GM12878 (cell line): ENCODE results near the gene C1QTNF9. TPM values are rescaled to one million over a fixed set of nuclear protein-coding genes. Genes with fewer than 3 reads are reported as not detected.

Experiments used
- ATAC-seq: fragments of 200-7000 bp; cut with Tn5 transposase; 3 replicates; pipeline ENCODE4 v1.9.1; 2020; ENCODE audit warnings: mild to moderate bottlenecking, moderate library complexity
- BruUV-seq: library from RNA; stranded (reverse); fragments of 400-500 nt; replicated peaks from 2 replicates; lab custom pipeline; 2021; lab: Mats Ljungman, UMichigan
- CTCF ChIA-PET: fragments of 300-600 bp; sonication (Branson Sonifier 250); formaldehyde crosslinking; extraction: SDS; loops from one replicate; lab custom pipeline; 2021; ENCODE audit warnings: inconsistent platforms; lab: Yijun Ruan, JAX
- POLR2A ChIA-PET: fragments of 350-600 bp; formaldehyde crosslinking; extraction: SDS; loops from one replicate; lab custom pipeline; 2021; ENCODE audit warnings: inconsistent platforms; lab: Charles Lee
- RAD21 ChIA-PET: fragments of 300-600 bp; sonication (Branson Sonifier 250); formaldehyde crosslinking; loops from one replicate; lab custom pipeline; 2023; ENCODE audit warnings: antibody characterized with exemption; ENCODE audit not compliant: unreplicated experiment; lab: Charles Lee
- SMC1A ChIA-PET: fragments of 300-600 bp; sonication (Branson Sonifier 250); formaldehyde crosslinking; loops from one replicate; lab custom pipeline; 2023; ENCODE audit not compliant: unreplicated experiment, uncharacterized antibody; lab: Charles Lee
- DNase-seq: peaks from one replicate; pipeline ENCODE4 v3.0.0-alpha.2; 2011; ENCODE audit warnings: low read depth, low spot score
- FAIRE-seq: peaks from 3 replicates; lab custom pipeline; 2011; peaks lifted over from hg19 to GRCh38; lab: Jason Lieb, UNC
- H2AFZ ChIP-seq: 2 replicates; pipeline ENCODE4 v1.6.0; 2011; ENCODE audit warnings: low read depth, low read length, control low read depth; ENCODE audit not compliant: control insufficient read depth
- H3K27ac ChIP-seq: 2 replicates; pipeline ENCODE4 v1.5.1; 2011; ENCODE audit warnings: control low read depth; ENCODE audit not compliant: control insufficient read depth, insufficient read depth
- H3K27me3 ChIP-seq, 2 experiments: replicated peaks in 1 of 2; 2 replicates each; pipeline versions ENCODE4 v1.6.0 to v1.6.1; 2011; ENCODE audit warnings: low read length in 1 of 2; ENCODE audit not compliant: control insufficient read depth in 2 of 2, insufficient read depth in 2 of 2
- H3K36me3 ChIP-seq, 2 experiments: 2 replicates each; pipeline ENCODE4 v1.5.1; 2011; ENCODE audit warnings: low read length in 1 of 2; ENCODE audit not compliant: control insufficient read depth in 2 of 2, insufficient read depth in 2 of 2
- H3K4me1 ChIP-seq: 2 replicates; pipeline ENCODE4 v1.6.1; 2011; ENCODE audit warnings: mild to moderate bottlenecking, low read length, moderate library complexity, mixed read lengths; ENCODE audit not compliant: control insufficient read depth, insufficient read depth
- H3K4me2 ChIP-seq: 2 replicates; pipeline ENCODE4 v1.6.0; 2011; ENCODE audit warnings: control low read depth; ENCODE audit not compliant: control insufficient read depth, insufficient read depth
- H3K4me3 ChIP-seq: fragments of 200-600 bp; sonication (generic); 2 replicates; pipeline ENCODE4 v1.5.1; 2016
- H3K79me2 ChIP-seq: 2 replicates; pipeline ENCODE4 v1.6.0; 2011; ENCODE audit warnings: low read length; ENCODE audit not compliant: control insufficient read depth, insufficient read depth
- H3K9ac ChIP-seq: 2 replicates; pipeline ENCODE4 v1.8.0; 2011; ENCODE audit warnings: low read length, control low read depth, mixed read lengths; ENCODE audit not compliant: control insufficient read depth, insufficient read depth
- H3K9me3 ChIP-seq: replicated peaks from 3 replicates; pipeline ENCODE4 v1.5.1; 2011; ENCODE audit warnings: mild to moderate bottlenecking, low read length; ENCODE audit not compliant: control insufficient read depth, insufficient read depth
- H4K20me1 ChIP-seq: 2 replicates; pipeline ENCODE4 v1.6.0; 2011; ENCODE audit not compliant: control insufficient read depth, insufficient read depth
- CBFB ChIP-seq: IDR thresholded peaks from 2 replicates; pipeline ENCODE4 v1.6.1; 2016; ENCODE audit warnings: antibody characterized with exemption, low read depth
- GABPA ChIP-seq: IDR thresholded peaks from 2 replicates; pipeline ENCODE4 v1.6.1; 2014; ENCODE audit warnings: antibody characterized with exemption, low read depth, mild to moderate bottlenecking, inconsistent platforms
- JUND ChIP-seq: IDR thresholded peaks from 2 replicates; pipeline ENCODE4 v1.6.1; 2012; ENCODE audit warnings: low read depth, mild to moderate bottlenecking, low read length, improper control_type of control experiment, moderate library complexity
- KLF5 ChIP-seq: fragments of 450-650 bp; IDR thresholded peaks from 2 replicates; pipeline ENCODE4 v1.6.1; 2014; ENCODE audit warnings: mild to moderate bottlenecking; ENCODE audit not compliant: partially characterized antibody
- MEF2B ChIP-seq: fragments of 450-650 bp; IDR thresholded peaks from 2 replicates; pipeline ENCODE4 v1.6.1; 2018; ENCODE audit warnings: mild to moderate bottlenecking, moderate library complexity; ENCODE audit not compliant: partially characterized antibody, poor library complexity, severe bottlenecking
- MTA3 ChIP-seq: IDR thresholded peaks from 2 replicates; pipeline ENCODE4 v1.6.1; 2012; ENCODE audit warnings: low read length, inconsistent platforms, borderline replicate concordance
- MYB ChIP-seq: fragments of 150-350 bp; IDR thresholded peaks from 2 replicates; pipeline ENCODE4 v1.6.1; 2014; ENCODE audit warnings: mild to moderate bottlenecking, low read depth, low read length, borderline replicate concordance
- NBN ChIP-seq: fragments of 450-650 bp; IDR thresholded peaks from 2 replicates; pipeline ENCODE4 v1.6.1; 2016
- PBX3 ChIP-seq: IDR thresholded peaks from 2 replicates; pipeline ENCODE4 v1.6.1; 2011; ENCODE audit warnings: mild to moderate bottlenecking, low read depth, low read length, moderate library complexity; ENCODE audit not compliant: insufficient replicate concordance
- RFX5 ChIP-seq: IDR thresholded peaks from 2 replicates; pipeline ENCODE4 v1.6.1; 2011; ENCODE audit warnings: low read depth, low read length, improper control_type of control experiment
- SP1 ChIP-seq: IDR thresholded peaks from one replicate; pipeline ENCODE4 v1.6.1; 2011; ENCODE audit warnings: low read depth, low read length
- SREBF1 ChIP-seq: IDR thresholded peaks from 2 replicates; pipeline ENCODE4 v1.6.1; 2012; ENCODE audit warnings: mild to moderate bottlenecking, low read length
- SUPT20H ChIP-seq: IDR thresholded peaks from 2 replicates; pipeline ENCODE4 v1.6.1; 2011; ENCODE audit warnings: low read depth, mild to moderate bottlenecking, low read length, moderate library complexity, borderline replicate concordance; ENCODE audit not compliant: control insufficient read depth
- WGBS: methylation state at CpG from one replicate; pipeline ENCODE4 v1.1.6; 2016; ENCODE audit warnings: low lambda C conversion rate; ENCODE audit not compliant: insufficient replicate concordance, insufficient coverage; ENCODE audit errors: missing lambda C conversion rate; 5-methylcytosine and 5-hydroxymethylcytosine counted together
- in situ Hi-C: fragments of 300-500 bp; cut with MboI; formaldehyde crosslinking; loops from 9 replicates; pipeline ENCODE4 v1.14.3; 2018; ENCODE audit warnings: mixed read lengths
- intact Hi-C: fragments of 100-400 bp; cut with micrococcal nuclease; formaldehyde crosslinking; loops from one replicate; pipeline ENCODE4 v1.14.2; 2022; ENCODE audit not compliant: unreplicated experiment
- polyA plus RNA-seq, 11 experiments: library from polyadenylated mRNA; depleted of rRNA in 4 of 11; unstranded in 6 of 11; stranded (reverse) in 5 of 11; fragments of >200 nt; fragmentation: Nextera tagmentation in 4 of 11; fragmentation: Illumina TruSeq in 1 of 11; extraction: Ambion mirVana in 4 of 11; extraction: Trizol in 1 of 11; gene quantifications; 1 replicate in 1 of 11; 2 replicates in 10 of 11; pipeline versions ENCODE4 v1.2.1 to v1.2.3, GENCODE V29; 2011 to 2016; ENCODE audit warnings: inconsistent platforms in 2 of 11, missing spikeins in 2 of 11, low read depth in 1 of 11
- total RNA-seq, 4 experiments: library from RNA; depleted of rRNA in 3 of 4; stranded (reverse); fragments of >200 nt in 3 of 4; fragmentation: Illumina TruSeq in 1 of 4; extraction: Trizol in 1 of 4; gene quantifications; 2 replicates each; pipeline versions ENCODE4 v1.2.1 to v1.2.3, GENCODE V29; 2013 to 2021
- TF ChIP-seq, protein P1 (sequence below): fragments of 450-650 bp; IDR thresholded peaks from 2 replicates; pipeline ENCODE4 v1.6.1; 2018; ENCODE audit warnings: borderline replicate concordance, mild to moderate bottlenecking; ENCODE audit not compliant: partially characterized antibody
- TF ChIP-seq, protein P2 (sequence below): fragments of 450-650 bp; IDR thresholded peaks from 2 replicates; pipeline ENCODE4 v1.6.1; 2016; ENCODE audit warnings: mild to moderate bottlenecking

C1QTNF9 gene
- total and polyA plus RNA-seq, 10 of the 15 experiments (the other 5 are each of a cell fraction or from before 2014, with no cell fraction given) = not detected

- POLR2A ChIA-PET = interaction anchor here (1.8 kb wide), 1 partner anchor 17 kb away, joined by 7 read pairs; no protein-coding TSS in a partner anchor
- RAD21 ChIA-PET = no interaction called here
Measured at GRCh38 chr13:24290280-24290932, 19.0 kb upstream of the C1QTNF9 start.

DNA sequence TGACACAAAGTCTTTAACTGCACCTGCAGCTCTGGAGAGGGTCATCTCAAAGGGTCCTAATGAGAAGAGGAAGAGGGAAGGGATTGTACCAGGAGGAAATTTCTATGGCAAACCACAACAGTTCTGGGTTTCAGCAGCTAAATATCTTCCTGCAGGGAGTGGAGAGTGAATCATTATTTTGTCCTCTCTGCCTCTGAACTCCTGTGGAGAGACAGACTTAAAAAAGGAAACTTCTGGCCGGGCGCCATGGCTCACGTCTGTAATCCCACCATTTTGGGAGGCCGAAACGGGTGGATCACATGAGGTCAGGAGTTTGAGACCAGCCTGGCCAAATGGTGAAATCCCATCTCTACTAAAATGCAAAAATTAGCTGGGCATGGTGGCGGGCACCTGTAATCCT is 16.9 kb upstream of the C1QTNF9 start:
- POLR2A ChIA-PET = no interaction called here
- no peak for DNase-seq
- Histone ChIP-seq H3K27ac (no peak overlapping the region), H3K4me2 (no peak overlapping the region), H3K9me3 (no peaks in the 10 kb centered on the region), H3K79me2 (no peaks in the 10 kb centered on the region), H3K4me1 (no peaks in the 10 kb centered on the region), H3K27me3 (no peaks in the 10 kb centered on the region), H3K4me3 (no peak overlapping the region), H3K9ac (no peak overlapping the region), H4K20me1 (no peaks in the 10 kb centered on the region), H3K36me3 (peaks cover 3 to 20% of the 10 kb centered on the region in 2 experiments), H2AFZ (no peak overlapping the region)
- 95% methylated on average over 6 of the region's 6 CpGs for WGBS
- RAD21 ChIA-PET = no interaction called here
- intact Hi-C loops = no loop called here
- FAIRE-seq = no peak
- in situ Hi-C loops = no loop called here
- BruUV-seq = no TSS peak
- ATAC-seq = no peak
- CTCF ChIA-PET = interaction anchor here (1.2 kb wide), 1 partner anchor 10 kb away, joined by 3 read pairs; no protein-coding TSS in a partner anchor
- SMC1A ChIA-PET = interaction anchor here (1.7 kb wide), 1 partner anchor 9 kb away, joined by 4 read pairs; no protein-coding TSS in a partner anchor
- TF ChIP-seq SP1 = no peak
- TF ChIP-seq KLF5 = no peak
- no peak for TF ChIP-seq JUND
- no peak for TF ChIP-seq RFX5
- no peak for TF ChIP-seq SUPT20H
- no peak for TF ChIP-seq SREBF1
- TF ChIP-seq PBX3 = no peak
- TF ChIP-seq, protein P1, sequence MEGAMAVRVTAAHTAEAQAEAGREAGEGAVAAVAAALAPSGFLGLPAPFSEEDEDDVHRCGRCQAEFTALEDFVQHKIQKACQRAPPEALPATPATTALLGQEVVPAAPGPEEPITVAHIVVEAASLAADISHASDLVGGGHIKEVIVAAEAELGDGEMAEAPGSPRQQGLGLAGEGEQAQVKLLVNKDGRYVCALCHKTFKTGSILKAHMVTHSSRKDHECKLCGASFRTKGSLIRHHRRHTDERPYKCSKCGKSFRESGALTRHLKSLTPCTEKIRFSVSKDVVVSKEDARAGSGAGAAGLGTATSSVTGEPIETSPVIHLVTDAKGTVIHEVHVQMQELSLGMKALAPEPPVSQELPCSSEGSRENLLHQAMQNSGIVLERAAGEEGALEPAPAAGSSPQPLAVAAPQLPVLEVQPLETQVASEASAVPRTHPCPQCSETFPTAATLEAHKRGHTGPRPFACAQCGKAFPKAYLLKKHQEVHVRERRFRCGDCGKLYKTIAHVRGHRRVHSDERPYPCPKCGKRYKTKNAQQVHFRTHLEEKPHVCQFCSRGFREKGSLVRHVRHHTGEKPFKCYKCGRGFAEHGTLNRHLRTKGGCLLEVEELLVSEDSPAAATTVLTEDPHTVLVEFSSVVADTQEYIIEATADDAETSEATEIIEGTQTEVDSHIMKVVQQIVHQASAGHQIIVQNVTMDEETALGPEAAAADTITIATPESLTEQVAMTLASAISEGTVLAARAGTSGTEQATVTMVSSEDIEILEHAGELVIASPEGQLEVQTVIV = no peak
- TF ChIP-seq, protein P2, sequence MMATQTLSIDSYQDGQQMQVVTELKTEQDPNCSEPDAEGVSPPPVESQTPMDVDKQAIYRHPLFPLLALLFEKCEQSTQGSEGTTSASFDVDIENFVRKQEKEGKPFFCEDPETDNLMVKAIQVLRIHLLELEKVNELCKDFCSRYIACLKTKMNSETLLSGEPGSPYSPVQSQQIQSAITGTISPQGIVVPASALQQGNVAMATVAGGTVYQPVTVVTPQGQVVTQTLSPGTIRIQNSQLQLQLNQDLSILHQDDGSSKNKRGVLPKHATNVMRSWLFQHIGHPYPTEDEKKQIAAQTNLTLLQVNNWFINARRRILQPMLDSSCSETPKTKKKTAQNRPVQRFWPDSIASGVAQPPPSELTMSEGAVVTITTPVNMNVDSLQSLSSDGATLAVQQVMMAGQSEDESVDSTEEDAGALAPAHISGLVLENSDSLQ = no peak
- TF ChIP-seq NBN = no peak

More at GRCh38 chr13:24290280-24290932, 19.0 kb upstream of the C1QTNF9 start:
- 93% methylated on average over 20 of the region's 20 CpGs for WGBS
- Histone ChIP-seq H2AFZ (no peak overlapping the region), H3K9ac (no peak overlapping the region), H3K79me2 (no peaks in the 10 kb centered on the region), H3K36me3 (peaks cover 5 to 23% of the 10 kb centered on the region in 2 experiments), H3K4me2 (no peak overlapping the region), H3K4me3 (no peak overlapping the region), H3K4me1 (no peaks in the 10 kb centered on the region), H3K9me3 (no peaks in the 10 kb centered on the region), H3K27ac (no peak overlapping the region), H4K20me1 (no peaks in the 10 kb centered on the region), H3K27me3 (no peaks in the 10 kb centered on the region)
- no peak for DNase-seq
- in situ Hi-C loops = no loop called here
- no peak for TF ChIP-seq CBFB
- no peak for TF ChIP-seq GABPA
- TF ChIP-seq MTA3 = no peak
- TF ChIP-seq MYB = no peak
- no peak for TF ChIP-seq MEF2B
- ATAC-seq = no peak
- intact Hi-C loops = no loop called here
- no TSS peak for BruUV-seq
- no peak for FAIRE-seq
- SMC1A ChIA-PET = interaction anchor here (0.7 kb wide), 1 partner anchor 9 kb away, joined by 3 read pairs; no protein-coding TSS in a partner anchor
- CTCF ChIA-PET = interaction anchor here (0.7 to 1.1 kb wide), 2 partner anchors 8 to 26 kb away, joined by 3 read pairs; no protein-coding TSS in a partner anchor
